Hepatocyte (in vitro differentiated cells): ENCODE results near the gene XCL1. TPM values are rescaled to one million over a fixed set of nuclear protein-coding genes. Genes with fewer than 3 reads are reported as not detected.

Experiments used
- DNase-seq: peaks from one replicate; pipeline ENCODE4 v3.0.0-alpha.2; 2016; ENCODE audit warnings: low spot score
- H2AFZ ChIP-seq: fragments of 200-600 bp; sonication (generic); 2 replicates; pipeline ENCODE4 v1.6.0; 2016; ENCODE audit warnings: antibody characterized with exemption, mild to moderate bottlenecking
- H3K27ac ChIP-seq: fragments of 200-600 bp; sonication (generic); 2 replicates; pipeline ENCODE4 v1.5.1; 2016; ENCODE audit warnings: mild to moderate bottlenecking
- H3K27me3 ChIP-seq: fragments of 200-600 bp; sonication (generic); 2 replicates; pipeline ENCODE4 v1.6.1; 2016
- H3K36me3 ChIP-seq: fragments of 200-600 bp; sonication (generic); replicated peaks from 2 replicates; pipeline ENCODE4 v1.5.1; 2016; ENCODE audit warnings: low read depth; ENCODE audit not compliant: insufficient read depth
- H3K4me1 ChIP-seq: fragments of 200-600 bp; sonication (generic); 2 replicates; pipeline ENCODE4 v1.5.1; 2016; ENCODE audit warnings: mild to moderate bottlenecking, moderate library complexity; ENCODE audit not compliant: insufficient read depth
- H3K4me2 ChIP-seq: fragments of 200-600 bp; sonication (generic); 2 replicates; pipeline ENCODE4 v1.6.0; 2016
- H3K4me3 ChIP-seq: fragments of 200-600 bp; sonication (generic); 2 replicates; pipeline ENCODE4 v1.5.1; 2016; ENCODE audit warnings: mild to moderate bottlenecking
- H3K79me2 ChIP-seq: fragments of 200-600 bp; sonication (generic); 2 replicates; pipeline ENCODE4 v1.6.0; 2017; ENCODE audit warnings: mild to moderate bottlenecking
- H3K9me2 ChIP-seq: fragments of 200-600 bp; sonication (generic); replicated peaks from 2 replicates; pipeline ENCODE4 v1.6.0; 2017; ENCODE audit warnings: mild to moderate bottlenecking; ENCODE audit not compliant: insufficient read depth
- H3K9me3 ChIP-seq: fragments of 200-600 bp; sonication (generic); 2 replicates; pipeline ENCODE4 v1.5.1; 2016; ENCODE audit warnings: low read depth, mild to moderate bottlenecking
- H4K20me1 ChIP-seq: fragments of 200-600 bp; sonication (generic); 2 replicates; pipeline ENCODE4 v1.6.0; 2016; ENCODE audit warnings: mild to moderate bottlenecking; ENCODE audit not compliant: insufficient read depth, poor library complexity, severe bottlenecking
- EZH2 ChIP-seq: fragments of 200-600 bp; sonication (generic); IDR thresholded peaks from 2 replicates; pipeline ENCODE4 v1.6.1; 2016; ENCODE audit warnings: antibody characterized with exemption, mild to moderate bottlenecking, borderline replicate concordance
- EZH2phosphoT487 ChIP-seq: fragments of 200-600 bp; sonication (generic); IDR thresholded peaks from one replicate; pipeline ENCODE4 v1.6.1; 2018; ENCODE audit warnings: antibody characterized with exemption, mild to moderate bottlenecking, low read depth, moderate library complexity; ENCODE audit not compliant: unreplicated experiment, severe bottlenecking
- WGBS: methylation state at CpG from one replicate; pipeline ENCODE4 v1.1.6; 2016; ENCODE audit warnings: low lambda C conversion rate; ENCODE audit errors: missing lambda C conversion rate; 5-methylcytosine and 5-hydroxymethylcytosine counted together
- polyA plus RNA-seq: library from polyadenylated mRNA; unstranded; fragments of >200 nt; fragmentation: Nextera tagmentation; extraction: Ambion mirVana; gene quantifications from 2 replicates; pipeline ENCODE4 v1.2.1, GENCODE V29; 2016
- total RNA-seq: library from RNA; depleted of rRNA; stranded (reverse); fragments of >200 nt; gene quantifications from 2 replicates; pipeline ENCODE4 v1.2.3, GENCODE V29; 2014
- TF ChIP-seq, protein P1 (sequence below): fragments of 200-600 bp; sonication (generic); IDR thresholded peaks from 2 replicates; pipeline ENCODE4 v1.5.1; 2016; ENCODE audit warnings: antibody characterized with exemption, mild to moderate bottlenecking; ENCODE audit not compliant: poor library complexity

The XCL1 gene
- total and polyA plus RNA-seq, 2 experiments from 2014 or later = 0.23 to 0.24 TPM

DNA sequence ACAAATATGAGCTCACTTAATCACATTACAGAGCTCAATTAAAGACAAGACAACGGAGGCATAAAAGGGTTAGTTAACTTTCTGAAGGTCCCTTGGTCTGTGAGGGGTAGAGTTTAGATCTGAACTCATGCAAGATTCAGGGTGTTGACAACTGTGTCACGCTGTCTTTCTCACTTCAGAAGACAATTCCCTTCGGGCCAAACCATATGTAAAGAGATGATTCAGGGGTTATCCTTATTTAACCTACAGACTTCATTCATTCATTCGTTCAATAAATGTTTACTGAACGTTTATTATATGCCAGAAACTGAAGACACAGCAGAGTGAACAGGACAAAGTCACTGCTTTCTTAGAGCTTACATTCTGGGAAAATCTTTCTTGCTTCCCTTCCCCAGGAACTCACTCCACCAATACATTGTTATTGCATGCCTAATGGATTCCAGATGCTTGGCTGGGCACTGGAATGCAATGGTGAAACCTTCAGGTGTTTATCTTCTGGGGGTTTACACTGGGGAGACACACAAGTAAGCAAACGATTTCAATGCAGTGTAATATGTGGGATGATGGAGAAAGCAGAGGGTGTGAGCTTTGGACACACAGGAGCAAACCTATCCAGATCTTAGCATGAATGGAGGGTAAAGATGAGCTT lies 6.4 kb downstream of the XCL1 start:
- Histone ChIP-seq H3K79me2 (no peaks in the 10 kb centered on the region), H3K4me1 (no peaks in the 10 kb centered on the region), H3K9me2 (no peaks in the 10 kb centered on the region), H3K4me3 (no peak overlapping the region), H3K36me3 (no peaks in the 10 kb centered on the region), H4K20me1 (no peaks in the 10 kb centered on the region), H3K27ac (peak overlapping the region; percentile 41), H2AFZ (no peak overlapping the region), H3K4me2 (no peak overlapping the region), H3K27me3 (no peaks in the 10 kb centered on the region), H3K9me3 (no peaks in the 10 kb centered on the region)
- TF ChIP-seq, protein P1, sequence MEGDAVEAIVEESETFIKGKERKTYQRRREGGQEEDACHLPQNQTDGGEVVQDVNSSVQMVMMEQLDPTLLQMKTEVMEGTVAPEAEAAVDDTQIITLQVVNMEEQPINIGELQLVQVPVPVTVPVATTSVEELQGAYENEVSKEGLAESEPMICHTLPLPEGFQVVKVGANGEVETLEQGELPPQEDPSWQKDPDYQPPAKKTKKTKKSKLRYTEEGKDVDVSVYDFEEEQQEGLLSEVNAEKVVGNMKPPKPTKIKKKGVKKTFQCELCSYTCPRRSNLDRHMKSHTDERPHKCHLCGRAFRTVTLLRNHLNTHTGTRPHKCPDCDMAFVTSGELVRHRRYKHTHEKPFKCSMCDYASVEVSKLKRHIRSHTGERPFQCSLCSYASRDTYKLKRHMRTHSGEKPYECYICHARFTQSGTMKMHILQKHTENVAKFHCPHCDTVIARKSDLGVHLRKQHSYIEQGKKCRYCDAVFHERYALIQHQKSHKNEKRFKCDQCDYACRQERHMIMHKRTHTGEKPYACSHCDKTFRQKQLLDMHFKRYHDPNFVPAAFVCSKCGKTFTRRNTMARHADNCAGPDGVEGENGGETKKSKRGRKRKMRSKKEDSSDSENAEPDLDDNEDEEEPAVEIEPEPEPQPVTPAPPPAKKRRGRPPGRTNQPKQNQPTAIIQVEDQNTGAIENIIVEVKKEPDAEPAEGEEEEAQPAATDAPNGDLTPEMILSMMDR = no peak
- TF ChIP-seq EZH2phosphoT487 = no peak
- no peak for TF ChIP-seq EZH2
- WGBS = 47% methylated on average over 6 of the region's 6 CpGs
- no peak for DNase-seq

DNA sequence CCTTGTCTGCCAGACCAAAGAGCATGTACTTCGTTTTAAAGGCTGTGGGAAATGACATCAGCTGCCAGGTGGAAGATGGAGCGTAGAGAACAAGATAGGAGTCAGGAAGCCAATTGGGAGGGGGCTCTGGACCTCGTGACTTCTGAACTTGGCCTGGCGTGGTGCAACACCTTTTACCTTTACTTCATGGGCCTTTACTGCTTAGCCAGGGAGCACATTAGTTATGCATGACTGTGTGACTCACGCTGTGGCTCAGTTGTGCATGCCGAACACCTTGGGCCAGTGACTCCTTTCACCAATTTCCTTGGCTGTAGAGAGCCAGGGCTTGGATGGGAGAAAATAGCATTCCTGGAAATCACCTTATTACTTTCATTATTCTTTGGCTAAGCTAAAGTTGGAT lies 7.2 kb downstream of the XCL1 start:
- no peaks in the 10 kb centered on the region for H3K9me2 ChIP-seq
- TF ChIP-seq EZH2phosphoT487 (no peak), EZH2 (no peak)
- TF ChIP-seq, protein P1 = no peak
- no peaks in the 10 kb centered on the region for H3K4me1 ChIP-seq
- H4K20me1 ChIP-seq = no peaks in the 10 kb centered on the region
- no peak overlapping the region for H3K4me2 ChIP-seq
- no peak for DNase-seq
- H3K9me3 ChIP-seq = no peaks in the 10 kb centered on the region
- no peaks in the 10 kb centered on the region for H3K79me2 ChIP-seq
- no peak overlapping the region for H3K27ac ChIP-seq
- H3K36me3 ChIP-seq = no peaks in the 10 kb centered on the region
- no peak overlapping the region for H3K4me3 ChIP-seq
- WGBS = 91% methylated on average over 6 of the region's 6 CpGs
- no peak overlapping the region for H2AFZ ChIP-seq
- no peaks in the 10 kb centered on the region for H3K27me3 ChIP-seq

- Histone ChIP-seq H3K79me2 (no peaks in the 10 kb centered on the region), H3K4me1 (no peaks in the 10 kb centered on the region), H3K36me3 (no peaks in the 10 kb centered on the region), H2AFZ (no peak overlapping the region), H4K20me1 (no peaks in the 10 kb centered on the region), H3K27me3 (no peaks in the 10 kb centered on the region), H3K9me3 (no peaks in the 10 kb centered on the region), H3K4me2 (no peak overlapping the region), H3K4me3 (no peak overlapping the region), H3K27ac (no peak overlapping the region), H3K9me2 (no peaks in the 10 kb centered on the region)
- DNase-seq = no peak
- 74% methylated on average over 3 of the region's 3 CpGs for whole genome bisulfite sequencing
- TF ChIP-seq, protein P1 = no peak
- no peak for TF ChIP-seq EZH2
- no peak for TF ChIP-seq EZH2phosphoT487
Observed at GRCh38 chr1:168585191-168585590, 8.8 kb downstream of the XCL1 start.

GRCh38 chr1:168585937-168586336 lies 9.5 kb downstream of the XCL1 start:
- TF ChIP-seq EZH2 (no peak), EZH2phosphoT487 (no peak)
- TF ChIP-seq, protein P1 = no peak

More at GRCh38 chr1:168585937-168586336, 9.5 kb downstream of the XCL1 start:
- WGBS = 100% methylated on average over 1 of the region's 1 CpG
- Histone ChIP-seq H2AFZ (no peak overlapping the region), H3K9me3 (no peaks in the 10 kb centered on the region), H3K79me2 (no peaks in the 10 kb centered on the region), H3K36me3 (no peaks in the 10 kb centered on the region), H3K4me2 (no peak overlapping the region), H3K9me2 (no peaks in the 10 kb centered on the region), H3K4me1 (no peaks in the 10 kb centered on the region), H3K27ac (no peak overlapping the region), H3K27me3 (no peaks in the 10 kb centered on the region), H3K4me3 (no peak overlapping the region), H4K20me1 (no peaks in the 10 kb centered on the region)
- no peak for DNase-seq
